ENCODE results near the gene CRACR2A.
A peak's percentile ranks its signal among the peaks of the same experiment; 100 is the strongest.

CRACR2A gene

GRCh38 chr12:3661028-3661427 lies 91.9 kb downstream of the CRACR2A start:
- DNase-seq (ENCODE audit: insufficient read length, low spot score) (no peak), FAIRE-seq (no peak)
- no peak for TF ChIP-seq POLR2A (IDR thresholded peaks at IDR 0.05; ENCODE audit: low read depth, low read length)
- no peak for TF ChIP-seq POU2F2 (IDR thresholded peaks at IDR 0.05; ENCODE audit: low read depth, low read length)
- TF ChIP-seq POLR2AphosphoS5 (IDR thresholded peaks at IDR 0.05; ENCODE audit: low read depth, low read length): no peak
- no peak for TF ChIP-seq TAF1 (IDR thresholded peaks at IDR 0.05; ENCODE audit: low read depth, low read length)
- no peak for TF ChIP-seq PAX5 (IDR thresholded peaks at IDR 0.05; ENCODE audit: insufficient read depth, low read length, severe bottlenecking)
- no peak for TF ChIP-seq SPI1 (IDR thresholded peaks at IDR 0.05; ENCODE audit: low read depth, low read length)

- no peak for TF ChIP-seq POLR2AphosphoS5 (IDR thresholded peaks at IDR 0.05; ENCODE audit: low read depth, low read length)
- TF ChIP-seq TAF1 (IDR thresholded peaks at IDR 0.05; ENCODE audit: low read depth, low read length): no peak
- no peak for TF ChIP-seq POLR2A (IDR thresholded peaks at IDR 0.05; ENCODE audit: low read depth, low read length)
- TF ChIP-seq SPI1 (IDR thresholded peaks at IDR 0.05; ENCODE audit: low read depth, low read length): no peak
- no peak for TF ChIP-seq POU2F2 (IDR thresholded peaks at IDR 0.05; ENCODE audit: low read depth, low read length)
- FAIRE-seq (no peak), DNase-seq (ENCODE audit: insufficient read length, low spot score) (peak; percentile 44)
Measured at GRCh38 chr12:3658327-3659163, 94.4 kb downstream of the CRACR2A start.

GRCh38 chr12:3656946-3657622 lies 95.8 kb downstream of the CRACR2A start:
- FAIRE-seq (no peak), DNase-seq (ENCODE audit: insufficient read length, low spot score) (no peak)
- no peak for TF ChIP-seq SPI1 (IDR thresholded peaks at IDR 0.05; ENCODE audit: low read depth, low read length)
- TF ChIP-seq TAF1 (IDR thresholded peaks at IDR 0.05; ENCODE audit: low read depth, low read length): no peak
- no peak for TF ChIP-seq POLR2AphosphoS5 (IDR thresholded peaks at IDR 0.05; ENCODE audit: low read depth, low read length)
- TF ChIP-seq POLR2A (IDR thresholded peaks at IDR 0.05; ENCODE audit: low read depth, low read length): no peak

GRCh38 chr12:3655328-3655900 lies 97.5 kb downstream of the CRACR2A start:
- FAIRE-seq (no peak), DNase-seq (ENCODE audit: insufficient read length, low spot score) (peak; percentile 32)
- TF ChIP-seq POU2F2 (IDR thresholded peaks at IDR 0.05; ENCODE audit: low read depth, low read length) (no peak), TAF1 (IDR thresholded peaks at IDR 0.05; ENCODE audit: low read depth, low read length) (no peak), POLR2A (IDR thresholded peaks at IDR 0.05; ENCODE audit: low read depth, low read length) (no peak), POLR2AphosphoS5 (IDR thresholded peaks at IDR 0.05; ENCODE audit: low read depth, low read length) (no peak), PAX5 (IDR thresholded peaks at IDR 0.05; ENCODE audit: insufficient read depth, low read length, severe bottlenecking) (no peak), SPI1 (IDR thresholded peaks at IDR 0.05; ENCODE audit: low read depth, low read length) (no peak)

- FAIRE-seq: no peak
- DNase-seq (ENCODE audit: insufficient read length, low spot score): no peak
Measured at GRCh38 chr12:3651585-3652424, 101.1 kb downstream of the CRACR2A start.

GRCh38 chr12:3647504-3647903 lies 105.4 kb downstream of the CRACR2A start:
- DNase-seq (ENCODE audit: insufficient read length, low spot score) (no peak), FAIRE-seq (no peak)
- no peak for TF ChIP-seq POU2F2 (IDR thresholded peaks at IDR 0.05; ENCODE audit: low read depth, low read length)
- TF ChIP-seq PAX5 (IDR thresholded peaks at IDR 0.05; ENCODE audit: insufficient read depth, low read length, severe bottlenecking): no peak
- no peak for TF ChIP-seq TAF1 (IDR thresholded peaks at IDR 0.05; ENCODE audit: low read depth, low read length)
- TF ChIP-seq POLR2A (IDR thresholded peaks at IDR 0.05; ENCODE audit: low read depth, low read length): no peak
- TF ChIP-seq POLR2AphosphoS5 (IDR thresholded peaks at IDR 0.05; ENCODE audit: low read depth, low read length): no peak
- TF ChIP-seq SPI1 (IDR thresholded peaks at IDR 0.05; ENCODE audit: low read depth, low read length): no peak

More at GRCh38 chr12:3651585-3652424, 101.1 kb downstream of the CRACR2A start:
- TF ChIP-seq PAX5 (IDR thresholded peaks at IDR 0.05; ENCODE audit: insufficient read depth, low read length, severe bottlenecking) (no peak), POLR2AphosphoS5 (IDR thresholded peaks at IDR 0.05; ENCODE audit: low read depth, low read length) (no peak), POU2F2 (IDR thresholded peaks at IDR 0.05; ENCODE audit: low read depth, low read length) (no peak), TAF1 (IDR thresholded peaks at IDR 0.05; ENCODE audit: low read depth, low read length) (no peak), SPI1 (IDR thresholded peaks at IDR 0.05; ENCODE audit: low read depth, low read length) (no peak), POLR2A (IDR thresholded peaks at IDR 0.05; ENCODE audit: low read depth, low read length) (no peak)

GRCh38 chr12:3646561-3647241 lies 106.2 kb downstream of the CRACR2A start:
- no peak for TF ChIP-seq SPI1 (IDR thresholded peaks at IDR 0.05; ENCODE audit: low read depth, low read length)
- TF ChIP-seq POU2F2 (IDR thresholded peaks at IDR 0.05; ENCODE audit: low read depth, low read length): no peak
- no peak for TF ChIP-seq TAF1 (IDR thresholded peaks at IDR 0.05; ENCODE audit: low read depth, low read length)
- TF ChIP-seq POLR2AphosphoS5 (IDR thresholded peaks at IDR 0.05; ENCODE audit: low read depth, low read length): no peak
- no peak for TF ChIP-seq PAX5 (IDR thresholded peaks at IDR 0.05; ENCODE audit: insufficient read depth, low read length, severe bottlenecking)
- TF ChIP-seq POLR2A (IDR thresholded peaks at IDR 0.05; ENCODE audit: low read depth, low read length): no peak
- no peak for FAIRE-seq

GRCh38 chr12:3645091-3645490 lies 107.8 kb downstream of the CRACR2A start:
- FAIRE-seq: no peak
- TF ChIP-seq TAF1 (IDR thresholded peaks at IDR 0.05; ENCODE audit: low read depth, low read length) (no peak), PAX5 (IDR thresholded peaks at IDR 0.05; ENCODE audit: insufficient read depth, low read length, severe bottlenecking) (no peak), POLR2AphosphoS5 (IDR thresholded peaks at IDR 0.05; ENCODE audit: low read depth, low read length) (no peak), SPI1 (IDR thresholded peaks at IDR 0.05; ENCODE audit: low read depth, low read length) (no peak), POLR2A (IDR thresholded peaks at IDR 0.05; ENCODE audit: low read depth, low read length) (no peak), POU2F2 (IDR thresholded peaks at IDR 0.05; ENCODE audit: low read depth, low read length) (no peak)

More at GRCh38 chr12:3646561-3647241, 106.2 kb downstream of the CRACR2A start:
- no peak for DNase-seq (ENCODE audit: insufficient read length, low spot score)

More at GRCh38 chr12:3645091-3645490, 107.8 kb downstream of the CRACR2A start:
- no peak for DNase-seq (ENCODE audit: insufficient read length, low spot score)
